Astrocyte (in vitro differentiated cells and primary cell): ENCODE measurements around the gene ARL8B.

Experiments used
- EZH2 ChIP-seq: IDR thresholded peaks from 2 replicates; pipeline ENCODE4 v1.6.1; 2012; ENCODE audit warnings: mild to moderate bottlenecking, low read length, inconsistent platforms; ENCODE audit not compliant: insufficient read depth
- TF ChIP-seq, protein P1 (sequence below): IDR thresholded peaks from 2 replicates; pipeline ENCODE4 v1.5.1; 2011; ENCODE audit warnings: low read depth, mild to moderate bottlenecking, inconsistent platforms, low read length, moderate library complexity; ENCODE audit not compliant: insufficient read depth

DNA sequence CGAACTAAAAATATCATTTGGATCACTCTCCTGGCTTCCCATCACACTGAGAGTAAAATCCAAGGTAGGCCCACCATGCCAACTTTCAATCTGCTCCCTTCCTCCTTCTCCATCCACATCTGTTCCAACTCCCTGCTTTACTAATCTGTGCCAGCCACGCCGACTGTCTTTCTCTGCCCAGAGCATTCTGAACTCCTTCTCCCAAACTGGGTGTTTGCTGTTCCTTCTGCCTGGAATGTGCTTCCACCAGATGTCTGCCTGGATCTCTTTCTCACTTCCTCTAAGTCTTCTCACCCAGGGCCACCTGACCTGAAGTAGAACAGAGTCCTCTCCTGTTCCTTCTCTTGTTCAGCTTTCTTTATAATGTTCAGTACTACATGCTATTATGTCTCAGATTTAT, 5.6 kb upstream of the ARL8B start:
- TF ChIP-seq, protein P1, sequence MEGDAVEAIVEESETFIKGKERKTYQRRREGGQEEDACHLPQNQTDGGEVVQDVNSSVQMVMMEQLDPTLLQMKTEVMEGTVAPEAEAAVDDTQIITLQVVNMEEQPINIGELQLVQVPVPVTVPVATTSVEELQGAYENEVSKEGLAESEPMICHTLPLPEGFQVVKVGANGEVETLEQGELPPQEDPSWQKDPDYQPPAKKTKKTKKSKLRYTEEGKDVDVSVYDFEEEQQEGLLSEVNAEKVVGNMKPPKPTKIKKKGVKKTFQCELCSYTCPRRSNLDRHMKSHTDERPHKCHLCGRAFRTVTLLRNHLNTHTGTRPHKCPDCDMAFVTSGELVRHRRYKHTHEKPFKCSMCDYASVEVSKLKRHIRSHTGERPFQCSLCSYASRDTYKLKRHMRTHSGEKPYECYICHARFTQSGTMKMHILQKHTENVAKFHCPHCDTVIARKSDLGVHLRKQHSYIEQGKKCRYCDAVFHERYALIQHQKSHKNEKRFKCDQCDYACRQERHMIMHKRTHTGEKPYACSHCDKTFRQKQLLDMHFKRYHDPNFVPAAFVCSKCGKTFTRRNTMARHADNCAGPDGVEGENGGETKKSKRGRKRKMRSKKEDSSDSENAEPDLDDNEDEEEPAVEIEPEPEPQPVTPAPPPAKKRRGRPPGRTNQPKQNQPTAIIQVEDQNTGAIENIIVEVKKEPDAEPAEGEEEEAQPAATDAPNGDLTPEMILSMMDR, result no peak
- no peak for TF ChIP-seq EZH2
